Measurements from ENCODE around the gene ODF2L. TPM values are rescaled to one million over a fixed set of nuclear protein-coding genes. Genes with fewer than 3 reads are reported as not detected.

ODF2L gene
- total and polyA plus RNA-seq, 4 donors = 16.5 to 127 (median 71.4) TPM

DNA sequence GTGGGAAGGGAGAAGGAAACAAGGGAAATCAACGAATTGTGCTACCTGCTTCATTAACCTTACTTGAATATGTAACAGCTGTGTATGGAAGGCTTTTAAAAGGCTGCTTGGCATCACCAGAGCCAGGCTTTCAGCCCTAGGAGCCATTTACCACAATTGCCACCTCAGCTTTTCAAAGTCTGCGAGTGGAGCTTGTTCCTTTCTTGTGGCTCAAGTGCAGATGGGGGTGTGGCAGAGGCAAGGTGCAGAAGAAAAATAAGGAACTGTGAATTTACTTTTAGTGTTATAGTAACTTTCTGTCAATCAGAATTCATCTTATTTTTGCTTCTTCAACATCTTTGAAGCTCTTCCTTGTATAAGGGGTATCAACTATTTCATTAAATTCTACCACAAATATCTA, 45.5 kb upstream of the ODF2L start:
- Histone ChIP-seq H3K36me3 (ENCODE audit: control insufficient read depth in 4 of 4, insufficient read depth in 4 of 4, low read length in 4 of 4) (no peaks in the 10 kb centered on the region), H3K27ac (ENCODE audit: low read depth in 1 of 2, low read length in 1 of 2) (no peak overlapping the region), H3K27me3 (ENCODE audit: control insufficient read depth in 3 of 3, insufficient read depth in 3 of 3, low read length in 2 of 3) (no peaks in the 10 kb centered on the region), H3K9ac (ENCODE audit: insufficient read depth in 1 of 2, low read length in 2 of 2) (no peak overlapping the region), H3K4me3 (no peak overlapping the region), H3K4me1 (ENCODE audit: control insufficient read depth in 5 of 5, insufficient read depth in 5 of 5, low read length in 5 of 5) (peaks cover 0 to 7% (median 0%) of the 10 kb centered on the region in 5 donors), H3K9me3 (ENCODE audit: control insufficient read depth in 4 of 4, insufficient read depth in 3 of 4, low read length in 3 of 4) (no peaks in the 10 kb centered on the region)
- ATAC-seq (ENCODE audit: insufficient read depth, low FRiP score) (no peak), DNase-seq (no peak)
- TF ChIP-seq, protein P1, sequence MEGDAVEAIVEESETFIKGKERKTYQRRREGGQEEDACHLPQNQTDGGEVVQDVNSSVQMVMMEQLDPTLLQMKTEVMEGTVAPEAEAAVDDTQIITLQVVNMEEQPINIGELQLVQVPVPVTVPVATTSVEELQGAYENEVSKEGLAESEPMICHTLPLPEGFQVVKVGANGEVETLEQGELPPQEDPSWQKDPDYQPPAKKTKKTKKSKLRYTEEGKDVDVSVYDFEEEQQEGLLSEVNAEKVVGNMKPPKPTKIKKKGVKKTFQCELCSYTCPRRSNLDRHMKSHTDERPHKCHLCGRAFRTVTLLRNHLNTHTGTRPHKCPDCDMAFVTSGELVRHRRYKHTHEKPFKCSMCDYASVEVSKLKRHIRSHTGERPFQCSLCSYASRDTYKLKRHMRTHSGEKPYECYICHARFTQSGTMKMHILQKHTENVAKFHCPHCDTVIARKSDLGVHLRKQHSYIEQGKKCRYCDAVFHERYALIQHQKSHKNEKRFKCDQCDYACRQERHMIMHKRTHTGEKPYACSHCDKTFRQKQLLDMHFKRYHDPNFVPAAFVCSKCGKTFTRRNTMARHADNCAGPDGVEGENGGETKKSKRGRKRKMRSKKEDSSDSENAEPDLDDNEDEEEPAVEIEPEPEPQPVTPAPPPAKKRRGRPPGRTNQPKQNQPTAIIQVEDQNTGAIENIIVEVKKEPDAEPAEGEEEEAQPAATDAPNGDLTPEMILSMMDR (IDR thresholded peaks at IDR 0.05; ENCODE audit: control extremely low read depth, extremely low read depth) = no peak
- WGBS, 2 donors = 42 to 56% methylated on average over 2 of the region's 2 CpGs

DNA sequence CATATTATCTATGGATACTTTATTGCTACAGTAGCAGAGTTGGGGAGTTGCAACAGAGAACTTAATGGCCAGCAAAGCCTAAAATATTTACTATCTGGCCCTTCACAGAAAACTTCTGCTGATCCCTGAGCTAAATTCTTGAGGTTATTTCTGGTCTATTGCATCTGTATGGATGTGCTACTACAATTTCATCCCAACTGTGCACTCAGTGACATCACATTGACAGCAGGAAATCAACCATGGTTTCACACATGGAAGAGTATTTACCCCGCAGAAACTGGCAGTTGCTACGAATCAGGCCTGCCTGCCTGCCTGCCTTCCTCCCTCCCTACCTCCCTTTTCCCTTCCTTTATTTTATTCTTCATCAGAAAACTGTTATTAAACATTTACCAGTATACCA, 39.9 kb upstream of the ODF2L start:
- peak in 1 of 3 donors; percentile 35 for DNase-seq
- H3K27ac ChIP-seq (ENCODE audit: low read depth in 1 of 2, low read length in 1 of 2) = no peak overlapping the region
- WGBS, 2 donors = 33 to 63% methylated on average over 2 of the region's 2 CpGs
- no peaks in the 10 kb centered on the region for H3K36me3 ChIP-seq (ENCODE audit: control insufficient read depth in 4 of 4, insufficient read depth in 4 of 4, low read length in 4 of 4)
- H3K9me3 ChIP-seq (ENCODE audit: control insufficient read depth in 4 of 4, insufficient read depth in 3 of 4, low read length in 3 of 4) = no peaks in the 10 kb centered on the region
- H3K4me1 ChIP-seq (ENCODE audit: control insufficient read depth in 5 of 5, insufficient read depth in 5 of 5, low read length in 5 of 5) = peaks cover 0 to 10% (median 0%) of the 10 kb centered on the region in 5 donors
- no peak for ATAC-seq (ENCODE audit: insufficient read depth, low FRiP score)
- H3K4me3 ChIP-seq = no peak overlapping the region
- TF ChIP-seq, protein P1 (IDR thresholded peaks at IDR 0.05; ENCODE audit: control extremely low read depth, extremely low read depth) = no peak
- H3K9ac ChIP-seq (ENCODE audit: insufficient read depth in 1 of 2, low read length in 2 of 2) = no peak overlapping the region
- no peaks in the 10 kb centered on the region for H3K27me3 ChIP-seq (ENCODE audit: control insufficient read depth in 3 of 3, insufficient read depth in 3 of 3, low read length in 2 of 3)

DNA sequence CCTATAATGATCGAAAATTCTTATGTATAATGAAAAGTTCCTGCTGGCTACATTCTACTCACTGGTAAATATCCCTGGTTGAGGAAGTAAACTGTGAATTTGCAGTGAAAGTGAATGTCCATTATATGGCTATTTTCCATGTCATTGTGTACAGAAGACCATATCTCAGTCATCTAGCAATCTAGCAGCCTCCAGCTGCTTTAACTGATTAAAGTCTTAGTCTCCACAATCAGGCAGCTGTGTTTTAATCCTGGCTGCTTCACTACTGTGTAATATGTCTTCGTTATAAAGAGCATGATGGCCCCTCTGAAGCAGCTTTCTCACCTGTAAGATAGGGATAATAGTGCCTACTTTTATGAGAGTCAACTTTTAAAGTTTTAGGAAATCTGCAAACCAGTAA, 39.2 kb upstream of the ODF2L start:
- Histone ChIP-seq H3K27ac (ENCODE audit: low read depth in 1 of 2, low read length in 1 of 2) (no peak overlapping the region), H3K27me3 (ENCODE audit: control insufficient read depth in 3 of 3, insufficient read depth in 3 of 3, low read length in 2 of 3) (no peaks in the 10 kb centered on the region), H3K9ac (ENCODE audit: insufficient read depth in 1 of 2, low read length in 2 of 2) (no peak overlapping the region), H3K36me3 (ENCODE audit: control insufficient read depth in 4 of 4, insufficient read depth in 4 of 4, low read length in 4 of 4) (no peaks in the 10 kb centered on the region), H3K4me1 (ENCODE audit: control insufficient read depth in 5 of 5, insufficient read depth in 5 of 5, low read length in 5 of 5) (peaks cover 0 to 18% (median 4%) of the 10 kb centered on the region in 5 donors), H3K9me3 (ENCODE audit: control insufficient read depth in 4 of 4, insufficient read depth in 3 of 4, low read length in 3 of 4) (no peaks in the 10 kb centered on the region), H3K4me3 (no peak overlapping the region)
- 39 to 45% methylated on average over 2 of the region's 2 CpGs for WGBS, 2 donors
- peak in 2 of 3 donors; percentile 22 to 54 for DNase-seq
- ATAC-seq (ENCODE audit: insufficient read depth, low FRiP score) = no peak
- TF ChIP-seq, protein P1 (IDR thresholded peaks at IDR 0.05; ENCODE audit: control extremely low read depth, extremely low read depth) = no peak

DNA sequence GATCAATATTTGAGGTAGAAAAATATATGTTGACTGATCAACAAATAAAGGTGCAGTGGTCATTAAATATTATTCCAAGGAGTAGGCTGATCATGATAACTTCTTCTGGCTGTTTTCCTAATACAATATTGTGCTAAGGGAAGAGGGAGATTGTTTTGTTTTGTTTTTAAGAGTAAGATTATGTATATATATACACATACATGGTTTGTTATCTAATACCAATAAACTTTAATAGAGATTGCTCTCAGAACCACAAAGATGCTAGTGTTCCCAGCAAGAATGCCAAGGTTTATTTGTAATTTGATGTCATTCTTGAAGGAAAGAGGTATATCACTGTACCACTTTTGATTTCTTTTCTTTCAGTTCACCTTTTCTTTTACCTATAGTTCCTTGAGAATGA, 37.9 kb upstream of the ODF2L start:
- H3K9ac ChIP-seq (ENCODE audit: insufficient read depth in 1 of 2, low read length in 2 of 2) = no peak overlapping the region
- TF ChIP-seq, protein P1 (IDR thresholded peaks at IDR 0.05; ENCODE audit: control extremely low read depth, extremely low read depth) = no peak
- no peaks in the 10 kb centered on the region for H3K27me3 ChIP-seq (ENCODE audit: control insufficient read depth in 3 of 3, insufficient read depth in 3 of 3, low read length in 2 of 3)
- no peak overlapping the region for H3K4me3 ChIP-seq
- peaks cover 0 to 30% (median 14%) of the 10 kb centered on the region in 5 donors for H3K4me1 ChIP-seq (ENCODE audit: control insufficient read depth in 5 of 5, insufficient read depth in 5 of 5, low read length in 5 of 5)
- DNase-seq (no peak), ATAC-seq (ENCODE audit: insufficient read depth, low FRiP score) (no peak)
- H3K36me3 ChIP-seq (ENCODE audit: control insufficient read depth in 4 of 4, insufficient read depth in 4 of 4, low read length in 4 of 4) = no peaks in the 10 kb centered on the region
- H3K9me3 ChIP-seq (ENCODE audit: control insufficient read depth in 4 of 4, insufficient read depth in 3 of 4, low read length in 3 of 4) = no peaks in the 10 kb centered on the region
- H3K27ac ChIP-seq (ENCODE audit: low read depth in 1 of 2, low read length in 1 of 2) = no peak overlapping the region

All from lung (tissue), 12 donors.